ENCODE data around the gene LRRC8B.
A peak's percentile ranks its signal among the peaks of the same experiment; 100 is the strongest.

The LRRC8B gene

DNA sequence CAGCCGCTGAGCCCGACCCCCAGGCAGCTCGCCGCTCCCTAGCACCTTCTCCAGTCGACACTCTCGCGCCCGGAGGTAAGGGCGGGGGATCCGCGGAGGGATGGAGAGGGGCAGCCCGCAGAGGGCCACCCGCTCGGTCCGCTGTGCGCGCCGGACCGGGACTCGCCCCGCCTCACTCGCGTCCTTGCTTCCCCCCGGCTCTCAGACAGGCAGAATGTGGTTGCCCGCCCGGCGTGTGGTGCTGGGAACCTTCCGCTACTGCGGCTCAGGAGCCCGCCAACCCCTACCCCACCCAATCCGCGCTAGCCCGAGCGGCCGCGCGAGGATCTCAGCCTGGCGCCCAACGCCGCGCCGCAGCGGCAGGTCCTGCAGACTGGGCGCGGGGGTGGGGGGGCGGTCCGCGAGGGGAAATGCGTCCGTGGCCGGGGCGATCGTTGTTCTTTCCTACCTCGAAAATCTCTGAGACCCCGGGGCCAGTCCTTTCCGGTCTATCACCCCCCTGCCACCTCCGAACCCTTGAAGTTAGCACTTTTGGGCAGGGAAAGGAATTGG, 108.7 kb downstream of the LRRC8B start:
- peak in 1 of 2 donors; percentile 48 for DNase-seq (ENCODE audit: low read depth in 2 of 2)

- no peak for DNase-seq (ENCODE audit: low read depth in 2 of 2)
Measured at GRCh38 chr1:89633800-89634625, 109.4 kb downstream of the LRRC8B start.

DNA sequence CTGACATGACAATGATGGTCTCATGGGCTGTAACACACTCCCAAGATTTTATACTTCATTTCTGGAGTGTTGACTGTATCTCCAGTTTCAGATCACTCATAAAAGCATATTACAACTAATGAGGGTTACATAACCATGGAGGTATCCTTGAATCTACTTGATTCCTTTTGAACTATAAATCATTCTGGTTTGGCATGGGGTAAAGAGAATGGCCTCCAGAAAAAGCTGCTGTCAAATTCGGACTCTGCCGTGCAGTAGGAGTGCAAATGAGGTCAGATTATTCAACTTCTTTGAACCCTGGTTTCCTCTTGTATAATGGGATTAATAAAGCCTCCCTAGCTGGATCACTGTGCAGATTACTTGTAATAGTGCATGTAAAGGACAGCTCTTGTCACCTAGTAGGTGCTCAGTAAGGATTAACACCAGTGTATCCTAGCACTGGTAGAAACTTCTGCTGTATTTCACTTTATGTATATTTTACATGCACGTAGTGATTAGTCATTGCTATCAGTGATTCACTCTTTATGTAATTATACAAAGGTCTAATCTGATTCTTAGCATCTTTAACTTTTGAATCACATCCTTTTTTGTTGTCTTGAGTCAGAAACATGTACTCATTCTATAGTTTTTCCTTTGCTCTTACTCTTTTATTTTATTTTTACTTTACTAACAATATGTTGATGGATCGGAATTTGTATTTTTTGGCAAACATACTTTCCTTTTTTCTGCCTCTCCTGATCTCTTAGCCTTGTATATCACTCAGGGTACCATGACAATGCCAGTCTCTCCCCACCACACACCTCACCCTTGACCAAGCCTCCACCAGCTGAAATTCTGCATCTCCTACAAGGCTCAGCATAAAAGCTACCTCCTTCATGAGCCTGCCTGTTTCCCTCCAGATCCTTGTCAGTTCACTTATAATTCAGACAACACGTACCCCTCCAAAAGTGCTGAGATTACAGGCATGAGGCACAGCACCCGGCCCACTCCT, 111.5 kb downstream of the LRRC8B start:
- DNase-seq (ENCODE audit: low read depth in 2 of 2): no peak

DNA sequence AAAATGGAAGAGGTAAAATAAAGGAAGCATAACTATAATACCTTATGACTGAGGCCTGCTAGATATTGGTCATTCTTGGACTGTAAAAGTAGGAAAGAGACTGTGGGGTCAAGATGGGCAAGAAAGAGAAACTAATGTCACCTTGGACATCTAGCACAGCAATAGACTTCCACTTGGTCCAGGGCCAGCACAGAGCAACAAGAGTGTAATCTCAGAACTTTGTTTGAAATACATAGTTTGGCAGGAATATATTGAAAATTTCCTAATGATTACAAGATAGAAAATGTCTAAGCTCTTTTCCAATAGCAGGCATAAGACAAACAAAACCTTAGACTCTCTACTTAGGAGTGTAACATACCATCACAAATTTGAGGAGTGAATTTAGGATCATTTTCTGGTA, 112.9 kb downstream of the LRRC8B start:
- DNase-seq (ENCODE audit: low read depth in 2 of 2): no peak

DNA sequence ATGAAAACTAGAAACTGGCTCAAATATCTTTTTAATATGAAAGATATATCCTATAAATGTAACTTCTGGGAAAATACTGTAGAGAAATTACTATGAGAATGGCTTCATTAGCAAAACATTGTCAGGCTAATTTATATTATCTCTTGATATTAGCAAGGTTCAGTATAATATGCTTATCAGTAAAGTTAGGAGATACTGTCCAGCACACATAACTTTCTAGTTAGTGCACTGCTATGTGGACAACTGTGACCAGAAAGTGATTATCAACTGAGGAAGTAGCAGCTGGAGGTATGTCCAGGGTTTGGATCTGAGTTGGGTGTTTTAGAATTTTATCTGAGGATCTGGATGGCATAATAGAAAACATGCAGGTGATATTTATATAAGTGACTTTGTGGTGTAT, 115.8 kb downstream of the LRRC8B start:
- no peak for DNase-seq (ENCODE audit: low read depth in 2 of 2)

DNA sequence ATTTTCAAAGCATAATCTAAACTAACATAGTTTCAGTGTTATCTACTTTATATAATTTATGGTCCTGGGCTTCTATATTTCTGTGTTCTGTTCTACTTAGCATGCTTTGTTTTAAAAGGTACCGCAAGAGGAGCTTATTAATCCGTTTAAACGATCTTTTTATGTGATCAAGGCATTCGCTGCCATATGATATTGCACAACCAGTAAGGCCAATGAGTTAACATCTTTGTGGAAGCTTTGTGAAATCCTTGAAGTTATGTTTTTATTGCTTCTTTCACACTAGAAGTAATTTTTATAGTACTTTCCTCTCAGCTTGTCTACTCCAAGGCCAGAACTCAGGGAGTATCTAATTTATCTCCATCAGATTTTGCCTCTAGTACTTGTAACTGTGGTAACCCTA, 117.2 kb downstream of the LRRC8B start:
- no peak for DNase-seq (ENCODE audit: low read depth in 2 of 2)

DNA sequence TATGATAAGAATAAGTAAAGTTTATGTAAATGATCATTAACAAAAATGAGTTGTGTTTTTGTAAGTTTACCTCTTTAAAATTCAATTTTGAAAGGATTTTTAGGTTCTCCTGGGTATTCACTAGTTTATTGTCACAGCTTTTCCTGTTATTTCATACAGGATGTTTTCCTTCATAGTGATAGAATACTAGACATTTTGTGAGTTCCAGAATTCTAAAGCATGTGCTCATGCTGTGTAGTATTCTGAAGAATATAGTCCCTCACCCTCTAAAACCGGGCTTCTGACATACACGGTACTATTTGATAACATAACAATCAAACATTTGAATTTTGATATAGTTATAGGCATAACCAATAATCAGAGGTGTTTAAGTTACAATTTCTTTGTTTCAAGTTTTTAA, 118.9 kb downstream of the LRRC8B start:
- DNase-seq (ENCODE audit: low read depth in 2 of 2): no peak

DNA sequence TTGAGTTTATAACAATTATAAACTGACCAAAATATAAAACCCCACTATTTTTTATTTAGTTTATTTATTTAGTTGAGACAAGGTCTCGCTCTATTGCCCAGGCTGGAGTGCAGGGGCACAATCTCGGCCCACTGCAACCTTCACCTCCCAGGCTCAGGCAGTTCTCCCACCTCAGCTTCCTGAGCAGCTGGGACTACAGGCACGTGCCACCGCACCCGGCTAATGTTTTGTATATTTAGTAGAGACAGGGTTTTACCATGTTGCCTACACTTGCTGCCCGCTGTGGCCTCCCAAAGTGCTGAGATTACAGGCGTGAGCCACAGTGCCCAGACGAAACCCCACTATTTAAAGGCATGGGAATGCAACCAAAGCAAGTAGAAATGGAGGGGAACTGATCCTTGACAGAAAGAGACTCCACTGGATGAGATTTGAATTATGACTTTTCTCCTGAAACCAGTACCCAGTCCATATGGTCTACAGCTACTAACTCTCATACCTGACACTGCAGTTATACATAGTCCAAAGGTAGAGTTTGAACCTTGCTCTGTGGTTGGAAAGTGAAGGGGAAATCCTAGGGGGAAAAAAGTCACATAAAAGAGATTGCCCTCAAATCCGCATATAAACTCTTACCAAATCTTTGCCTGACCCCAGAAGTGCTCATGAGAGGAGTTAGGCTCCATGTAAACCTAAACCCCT, 119.6 kb downstream of the LRRC8B start:
- no peak for DNase-seq (ENCODE audit: low read depth in 2 of 2)

DNA sequence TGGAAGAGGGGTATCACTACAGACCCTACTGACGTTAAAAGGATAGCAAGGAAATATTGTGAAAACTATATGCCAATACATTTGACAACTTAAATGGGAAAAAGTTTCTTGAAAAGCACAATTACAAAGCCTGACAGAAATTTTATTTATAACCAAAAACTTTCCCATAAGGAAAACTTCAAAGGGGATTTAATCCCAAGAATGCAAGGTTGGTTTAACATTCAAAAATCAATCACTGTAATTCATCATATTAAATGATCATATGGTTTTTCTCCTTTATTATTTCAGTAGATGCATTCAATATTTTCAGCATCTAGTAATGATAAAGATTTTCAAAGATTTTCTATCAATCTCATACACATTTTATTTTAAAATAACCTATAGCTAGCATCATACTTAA, 121.6 kb downstream of the LRRC8B start:
- DNase-seq (ENCODE audit: low read depth in 2 of 2): no peak

All from stimulated activated CD8-positive, alpha-beta memory T cell treated with anti-CD3 and anti-CD28 coated beads, Interleukin-15, amount 100 ng/mL, for 48 hours (primary cell).